GM21529 (cell line): ENCODE results near the gene MS4A18.
"Not testable (repeated sequence)": the region's sequence is repeated elsewhere in the genome, so short reads cannot be mapped to it uniquely, and the experiment has no call there.

ENCODE experiments used
- ATAC-seq: cut with Tn5 transposase; IDR thresholded peaks from one replicate; pipeline ENCODE4 v1.9.1; 2021; ENCODE audit not compliant: unreplicated experiment

Gene MS4A18

DNA sequence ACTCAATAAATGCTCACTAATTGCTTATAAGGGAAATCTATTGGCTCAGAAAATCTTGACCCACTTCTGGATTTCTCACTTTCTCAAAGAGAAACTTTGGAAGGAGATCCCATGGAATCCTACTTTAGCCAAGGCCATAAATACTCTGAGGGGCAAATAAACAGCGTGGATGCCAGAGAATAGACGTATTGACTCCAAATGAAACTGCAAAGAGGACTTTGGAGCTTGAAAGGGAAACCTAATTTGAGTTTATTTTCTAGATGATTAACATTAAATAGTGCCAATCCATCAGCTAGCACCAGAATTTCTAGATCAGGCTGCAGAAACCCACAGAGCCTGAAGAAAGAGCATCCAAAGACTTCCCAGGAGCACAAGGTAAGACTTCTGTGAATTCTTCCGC, at the start of gene MS4A18:
TSS of gene MS4A18 (plus strand) at position 301 of the 400 bp plus-strand sequence.
- no peak for ATAC-seq

- ATAC-seq = not testable (repeated sequence)
Measured at GRCh38 chr11:60678231-60678630, 46.3 kb upstream of the MS4A18 start.

GRCh38 chr11:60679879-60680278, 44.6 kb upstream of the MS4A18 start:
- ATAC-seq = no peak

GRCh38 chr11:60680455-60681119, 43.9 kb upstream of the MS4A18 start:
- no peak for ATAC-seq

DNA sequence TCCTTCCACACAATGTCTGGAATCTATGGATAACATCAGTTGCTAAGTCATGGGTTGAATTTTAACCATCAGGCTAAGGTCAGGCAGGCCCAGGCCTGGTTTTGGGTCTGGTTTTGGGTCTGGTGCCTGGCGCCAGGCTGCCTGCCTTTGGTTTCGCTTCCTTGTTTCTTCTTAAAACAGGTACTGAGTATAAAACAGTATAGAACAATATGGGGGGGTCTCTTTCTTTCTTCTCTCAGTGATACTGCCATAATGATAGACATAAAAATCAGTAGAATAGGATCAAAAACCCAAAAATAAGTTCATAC, 40.0 kb upstream of the MS4A18 start:
- peak; percentile 43 for ATAC-seq

GRCh38 chr11:60691661-60692060, 32.9 kb upstream of the MS4A18 start:
- ATAC-seq = no peak

GRCh38 chr11:60699284-60699691, 25.2 kb upstream of the MS4A18 start, which contains the start of gene MS4A8:
Gene MS4A8 (plus strand): TSS chr11:60699612. CDS start chr11:60700861, 1,249 bp downstream.
- no peak for ATAC-seq

- no peak for ATAC-seq
Measured at GRCh38 chr11:60699936-60700335, 24.6 kb upstream of the MS4A18 start.

DNA sequence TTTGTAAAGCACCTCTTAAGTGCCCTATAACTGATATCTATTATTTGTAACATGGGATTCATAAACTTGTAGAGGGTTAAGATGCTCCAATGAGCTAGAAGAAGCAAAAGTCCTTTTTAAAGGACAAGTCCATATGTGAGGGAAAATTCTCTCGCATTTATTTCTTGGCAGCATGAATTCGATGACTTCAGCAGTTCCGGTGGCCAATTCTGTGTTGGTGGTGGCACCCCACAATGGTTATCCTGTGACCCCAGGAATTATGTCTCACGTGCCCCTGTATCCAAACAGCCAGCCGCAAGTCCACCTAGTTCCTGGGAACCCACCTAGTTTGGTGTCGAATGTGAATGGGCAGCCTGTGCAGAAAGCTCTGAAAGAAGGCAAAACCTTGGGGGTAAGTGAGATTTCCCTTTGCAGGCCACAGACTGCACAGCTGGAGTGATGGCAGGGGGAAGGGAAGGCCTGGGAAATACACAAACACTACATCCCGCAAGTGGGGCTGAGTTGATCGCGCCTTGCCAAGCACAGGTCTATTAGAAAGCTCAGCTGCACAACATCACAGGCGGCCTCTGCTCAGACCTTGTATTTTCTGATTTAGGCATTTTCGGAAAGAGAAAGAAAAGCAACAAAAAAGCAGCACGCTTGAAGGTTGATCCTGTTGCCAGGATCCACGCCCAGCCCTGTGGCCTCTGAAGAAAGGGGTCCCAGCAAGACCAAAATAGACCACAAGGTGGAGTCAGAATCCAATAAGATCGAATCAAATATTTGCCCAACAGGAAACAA, 23.6 kb upstream of the MS4A18 start:
- no peak for ATAC-seq

DNA sequence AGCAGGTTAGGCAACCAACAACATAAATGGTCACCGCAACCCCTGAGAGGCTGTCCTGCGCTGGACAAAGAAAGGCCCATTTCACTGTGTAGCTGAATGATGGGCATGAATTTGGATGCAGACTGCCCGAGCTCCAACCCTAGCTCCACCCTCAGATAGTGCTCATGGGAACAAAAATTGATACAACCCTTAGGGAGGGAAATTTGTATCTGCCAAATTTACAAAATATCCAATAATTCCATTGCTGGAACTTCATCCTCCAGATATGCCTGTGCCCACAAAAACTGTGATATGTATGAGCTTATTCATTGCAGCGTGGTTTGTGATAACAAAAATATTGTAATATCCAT, 23.1 kb upstream of the MS4A18 start:
- no peak for ATAC-seq

DNA sequence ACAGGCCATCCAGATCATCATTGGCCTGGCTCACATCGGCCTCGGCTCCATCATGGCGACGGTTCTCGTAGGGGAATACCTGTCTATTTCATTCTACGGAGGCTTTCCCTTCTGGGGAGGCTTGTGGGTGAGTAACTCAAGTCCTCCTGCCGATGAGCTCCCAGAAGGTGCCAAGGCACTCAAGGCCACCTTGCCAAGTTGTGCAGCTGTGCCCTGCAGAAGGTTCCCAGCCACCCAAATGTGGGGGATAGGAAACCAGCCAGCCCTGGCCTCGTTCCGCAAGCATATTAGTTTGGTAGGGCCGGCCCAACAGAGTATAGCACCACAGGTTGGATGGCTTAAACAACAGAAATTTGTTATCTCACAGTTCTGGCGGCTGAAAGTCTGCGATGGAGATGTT, 21.1 kb upstream of the MS4A18 start:
- ATAC-seq = no peak

GRCh38 chr11:60705895-60706294, 18.6 kb upstream of the MS4A18 start:
- no peak for ATAC-seq

GRCh38 chr11:60706931-60707330, 17.6 kb upstream of the MS4A18 start:
- no peak for ATAC-seq

DNA sequence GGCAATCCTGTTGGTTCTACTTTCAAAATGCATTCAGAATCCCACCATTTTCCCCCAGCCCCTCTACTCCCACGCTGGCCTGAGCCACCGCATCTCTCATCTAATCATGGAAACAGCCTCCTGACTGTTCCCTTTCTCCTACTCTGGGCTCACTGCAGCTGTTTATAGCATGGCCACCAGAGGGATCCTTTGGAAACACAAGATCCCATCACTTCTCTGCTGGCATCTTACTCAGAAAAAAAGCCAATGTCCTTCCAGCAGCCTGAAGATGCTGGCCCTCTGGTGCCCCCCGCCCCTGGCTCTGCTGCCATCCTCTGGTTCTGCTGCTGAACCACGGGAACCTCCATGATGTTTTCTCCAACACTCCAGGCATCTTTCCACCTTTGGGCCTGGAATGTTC, 14.0 kb upstream of the MS4A18 start:
- ATAC-seq = no peak

DNA sequence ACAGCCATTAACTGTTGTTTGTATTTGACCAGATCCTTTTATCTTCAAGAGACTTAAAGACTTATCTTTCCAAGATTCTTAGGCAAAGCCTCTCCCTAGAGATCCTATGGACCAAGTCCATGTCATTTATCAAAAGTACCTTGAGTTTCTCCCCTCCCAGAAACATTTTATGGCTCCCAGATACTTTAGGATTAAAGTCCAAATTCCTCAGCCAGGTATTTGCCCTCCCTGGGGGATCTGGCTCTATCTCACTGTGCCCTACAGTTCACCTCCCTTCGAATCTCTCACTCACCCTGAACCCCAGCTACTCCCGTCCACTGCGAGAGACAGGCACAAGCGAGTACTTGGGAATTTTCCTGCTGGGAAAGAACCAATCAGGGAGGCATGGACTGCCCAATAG, 13.2 kb upstream of the MS4A18 start:
- no peak for ATAC-seq

- not testable (repeated sequence) for ATAC-seq
Measured at GRCh38 chr11:60713423-60713822, 11.1 kb upstream of the MS4A18 start.

DNA sequence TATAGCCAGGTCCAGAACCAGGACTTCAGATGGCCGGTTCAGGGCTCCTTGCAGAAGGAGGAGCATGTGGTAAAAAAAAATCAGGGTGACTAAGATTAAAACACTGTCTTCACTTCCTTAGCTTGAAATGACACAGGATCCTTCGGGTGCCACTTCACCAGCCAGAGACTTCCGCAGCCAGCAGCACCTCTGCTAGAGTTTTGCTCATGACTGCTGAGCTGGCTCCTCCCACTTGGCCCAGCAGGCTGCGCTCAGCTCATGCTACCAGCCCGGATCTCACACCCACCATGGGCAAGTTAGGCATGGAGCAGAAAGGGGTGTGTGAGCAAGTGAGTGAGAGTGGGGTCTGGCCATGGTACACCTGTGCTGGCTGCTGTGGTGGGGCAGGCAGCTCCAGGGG, 6.6 kb upstream of the MS4A18 start:
- no peak for ATAC-seq

DNA sequence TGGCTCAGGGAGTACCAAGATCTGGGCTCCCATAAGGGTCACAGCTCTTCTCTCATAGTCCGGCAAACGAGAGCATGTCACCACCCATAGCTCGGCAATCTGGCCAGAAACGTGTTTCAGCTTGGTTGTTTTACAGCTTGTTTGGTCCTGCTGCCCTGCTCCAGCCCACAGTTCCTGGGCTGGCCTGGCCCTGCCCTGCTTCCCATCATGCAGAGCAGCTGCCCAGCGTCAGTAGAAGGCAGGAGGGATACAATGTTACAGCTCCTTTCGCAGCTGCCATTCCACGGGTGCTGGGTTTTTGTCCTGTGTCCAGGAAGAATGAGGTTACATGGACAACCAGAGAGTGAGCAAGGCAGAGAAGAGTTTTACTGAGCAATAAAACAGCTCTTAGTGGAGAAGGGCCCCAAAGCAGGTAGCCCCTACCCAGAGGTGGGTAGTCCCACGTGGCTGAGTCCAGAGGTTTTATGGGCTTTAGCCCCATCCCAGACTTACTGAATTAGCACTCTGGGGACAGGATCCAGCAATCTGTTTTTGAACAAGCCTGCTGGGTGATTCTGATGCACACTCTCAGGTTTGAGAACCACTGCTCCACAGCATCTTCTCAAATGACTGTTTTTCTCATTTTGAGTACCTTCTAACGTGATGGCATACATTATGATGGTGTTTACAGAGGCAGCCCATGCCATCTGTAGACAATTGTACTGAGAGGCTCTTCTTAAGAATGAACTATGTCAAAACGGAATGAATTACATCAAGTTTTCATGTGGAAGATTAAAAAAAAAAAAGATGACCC, 5.8 kb upstream of the MS4A18 start:
- no peak for ATAC-seq

- ATAC-seq = no peak
Measured at GRCh38 chr11:60719391-60719790, 5.1 kb upstream of the MS4A18 start.

DNA sequence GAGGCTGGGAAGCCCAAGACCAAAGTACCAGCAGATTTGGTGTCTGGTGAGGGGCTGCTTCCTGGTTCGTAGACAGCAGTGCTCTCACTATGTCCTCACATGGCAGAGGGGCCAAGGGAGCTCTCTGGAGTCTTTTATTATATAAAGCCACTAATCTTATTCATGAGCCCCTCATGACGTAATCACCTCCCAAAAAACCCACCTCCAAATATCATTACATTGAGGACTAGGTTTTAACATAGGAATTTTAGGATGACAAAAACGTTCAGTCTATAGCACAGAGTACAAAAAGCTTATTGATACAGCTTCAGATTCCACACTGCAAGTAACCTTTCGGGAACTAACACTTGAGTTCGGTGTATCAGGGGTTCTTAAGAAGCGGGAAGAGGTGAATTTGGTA, 4.1 kb upstream of the MS4A18 start:
- no peak for ATAC-seq

DNA sequence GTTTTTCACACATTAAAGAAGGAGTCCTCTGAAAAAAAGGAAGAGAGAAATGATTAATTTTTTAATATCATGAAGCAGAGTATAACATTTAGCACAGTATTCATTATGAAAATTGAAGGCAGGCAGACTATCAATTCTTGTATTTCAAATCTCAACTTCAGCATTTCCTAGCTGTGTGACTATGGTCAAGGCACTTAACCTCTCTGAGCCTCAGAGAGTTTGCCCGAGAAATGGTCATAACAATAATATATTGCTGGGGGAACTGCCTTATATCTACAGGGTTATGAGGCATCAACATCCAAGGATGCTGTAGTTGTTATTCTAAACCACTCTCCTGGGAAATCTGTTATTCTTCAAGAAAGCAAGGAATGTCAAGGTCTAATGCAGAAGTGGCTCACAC, 1.1 kb downstream of the MS4A18 start:
- ATAC-seq = no peak

DNA sequence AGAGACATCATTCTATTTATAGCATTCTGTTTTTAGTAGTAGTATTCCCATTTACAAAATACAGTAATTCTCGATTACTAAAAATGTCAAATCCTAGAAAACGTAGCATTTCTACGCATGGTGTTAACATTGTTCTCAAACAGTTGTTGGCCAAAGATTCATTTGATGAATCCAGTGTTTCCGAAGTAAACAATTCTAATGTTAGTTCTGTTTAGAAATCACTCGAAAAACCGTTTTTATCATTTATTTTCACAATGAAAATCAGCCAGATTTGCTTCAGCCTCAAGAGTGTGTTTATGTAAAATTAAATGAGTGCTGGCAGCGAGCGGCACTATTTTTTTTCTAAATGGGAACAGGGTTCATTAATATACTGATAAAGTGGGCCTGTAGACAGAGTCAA, 7.1 kb downstream of the MS4A18 start:
- no peak for ATAC-seq
